Measurements from ENCODE around the gene RAD51B. TPM values are rescaled to one million over a fixed set of nuclear protein-coding genes. Genes with fewer than 3 reads are reported as not detected.

RAD51B gene
- total RNA-seq, 1 experiment from 2014 or later: 7.2 TPM

DNA sequence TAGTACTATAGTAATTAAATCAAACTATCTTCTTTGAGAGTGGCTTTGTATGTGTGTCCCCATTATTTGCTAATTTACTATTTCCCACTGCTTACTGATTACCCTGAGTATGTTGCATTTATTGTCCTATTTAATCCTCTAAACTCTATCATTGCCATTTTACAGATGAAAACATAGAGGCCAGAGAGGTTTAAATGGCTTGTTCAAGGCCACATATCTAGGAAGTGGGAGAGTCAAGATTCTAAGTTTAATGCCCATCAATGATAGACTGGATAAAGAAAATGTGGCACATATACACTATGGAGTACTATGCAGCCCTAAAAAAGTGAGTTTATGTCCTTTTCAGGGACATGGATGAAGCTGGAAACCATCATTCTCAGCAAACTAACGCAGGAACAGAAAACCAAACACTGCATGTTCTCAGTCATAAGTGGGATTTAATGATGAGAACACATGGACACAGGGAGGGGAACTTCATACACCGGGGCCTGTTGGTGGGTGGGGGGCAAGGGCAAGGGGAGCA is 553.6 kb downstream of the RAD51B start:
- DNase-seq: no peak
- Histone ChIP-seq H3K4me3 (no peak overlapping the region), H3K36me3 (no peaks in the 10 kb centered on the region), H3K27me3 (no peaks in the 10 kb centered on the region), H3K9me3 (no peaks in the 10 kb centered on the region)

DNA sequence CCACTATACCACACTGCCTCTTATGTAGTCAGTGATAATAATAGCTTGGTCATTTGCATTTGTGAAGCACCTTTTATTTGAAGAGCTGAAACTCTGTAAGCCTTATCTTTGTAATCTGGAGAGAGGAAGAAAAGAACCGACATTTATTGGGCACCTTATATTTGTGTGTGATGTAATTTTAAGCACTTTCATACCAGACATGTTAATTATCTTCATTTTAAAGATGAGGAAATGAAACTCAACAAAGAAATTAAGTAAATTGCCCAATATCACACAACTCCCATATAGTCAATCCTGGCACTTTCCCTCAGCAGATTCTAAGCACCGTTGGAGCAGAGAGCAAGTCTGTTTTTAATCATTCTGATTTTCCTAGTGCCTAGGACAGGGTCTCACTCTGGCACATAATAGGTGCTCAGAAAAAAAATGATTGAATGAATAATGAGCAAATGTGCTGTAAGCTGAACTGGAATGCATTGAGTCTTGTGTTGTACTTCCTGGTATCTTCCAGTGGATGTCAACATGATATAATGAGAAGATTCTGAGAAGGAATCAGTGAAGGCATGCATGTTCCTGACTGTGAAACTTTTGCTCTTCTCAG is 554.4 kb downstream of the RAD51B start:
- no peak for DNase-seq
- no peak overlapping the region for H3K4me3 ChIP-seq
- no peaks in the 10 kb centered on the region for H3K9me3 ChIP-seq
- no peaks in the 10 kb centered on the region for H3K36me3 ChIP-seq
- H3K27me3 ChIP-seq: no peaks in the 10 kb centered on the region

DNA sequence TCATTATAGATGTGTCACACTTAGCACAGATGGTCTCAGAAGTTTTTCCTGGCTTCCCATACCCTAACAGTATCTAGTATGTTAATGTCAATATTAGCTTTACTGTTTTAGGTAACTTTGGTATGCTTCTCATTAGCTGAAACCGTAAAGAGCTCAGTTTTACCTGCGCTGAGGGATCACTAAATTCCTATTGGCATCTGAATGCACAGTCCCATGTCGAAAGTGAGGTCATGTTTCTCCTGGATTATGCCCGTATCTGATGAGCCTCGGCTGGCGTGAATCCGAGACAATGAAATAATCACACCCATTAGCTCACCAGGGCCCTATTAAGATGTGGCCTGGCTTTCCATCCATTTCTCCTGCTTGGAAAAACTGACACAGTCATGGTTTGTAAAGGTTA is 555.1 kb downstream of the RAD51B start:
- H3K27me3 ChIP-seq: no peaks in the 10 kb centered on the region
- no peak for DNase-seq
- H3K4me3 ChIP-seq: no peak overlapping the region
- H3K9me3 ChIP-seq: no peaks in the 10 kb centered on the region
- H3K36me3 ChIP-seq: no peaks in the 10 kb centered on the region

DNA sequence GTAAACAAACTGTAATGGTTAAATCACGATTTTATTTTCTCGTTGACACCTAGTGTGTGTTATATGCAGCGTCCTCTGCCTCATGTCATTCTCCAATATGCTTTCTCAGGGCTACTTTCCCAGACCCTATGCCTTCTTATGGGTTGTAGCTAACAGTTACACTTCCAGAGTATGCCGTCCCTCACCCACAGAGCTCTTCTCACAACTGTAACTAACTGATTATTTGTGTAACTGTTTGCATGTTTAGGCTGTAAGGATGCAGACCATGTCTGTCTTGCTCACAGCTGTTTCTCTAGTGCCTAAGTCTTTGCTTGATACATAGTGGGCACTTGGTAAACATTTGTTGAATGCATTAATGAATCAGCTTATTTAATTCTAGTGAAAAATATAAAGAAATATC is 555.8 kb downstream of the RAD51B start:
- Histone ChIP-seq H3K9me3 (no peaks in the 10 kb centered on the region), H3K4me3 (no peak overlapping the region), H3K36me3 (no peaks in the 10 kb centered on the region), H3K27me3 (no peaks in the 10 kb centered on the region)
- DNase-seq: no peak

- Histone ChIP-seq H3K36me3 (no peaks in the 10 kb centered on the region), H3K4me3 (no peak overlapping the region), H3K9me3 (no peaks in the 10 kb centered on the region), H3K27me3 (no peaks in the 10 kb centered on the region)
- DNase-seq: peak; percentile 49
These were observed 556.6 kb downstream of the RAD51B start for GRCh38 chr14:68376067-68376779.

GRCh38 chr14:68377006-68377405 is 557.4 kb downstream of the RAD51B start:
- Histone ChIP-seq H3K4me3 (no peak overlapping the region), H3K36me3 (no peaks in the 10 kb centered on the region), H3K27me3 (no peaks in the 10 kb centered on the region), H3K9me3 (no peaks in the 10 kb centered on the region)
- DNase-seq: no peak

- DNase-seq: no peak
- no peaks in the 10 kb centered on the region for H3K27me3 ChIP-seq
- no peak overlapping the region for H3K4me3 ChIP-seq
These were observed 557.9 kb downstream of the RAD51B start for GRCh38 chr14:68377459-68377858.

GRCh38 chr14:68379510-68380328 is 560.1 kb downstream of the RAD51B start:
- Histone ChIP-seq H3K9me3 (no peaks in the 10 kb centered on the region), H3K4me3 (no peak overlapping the region), H3K27me3 (no peaks in the 10 kb centered on the region), H3K36me3 (no peaks in the 10 kb centered on the region)
- DNase-seq: peak; percentile 60

More at GRCh38 chr14:68377459-68377858, 557.9 kb downstream of the RAD51B start:
- no peaks in the 10 kb centered on the region for H3K9me3 ChIP-seq
- no peaks in the 10 kb centered on the region for H3K36me3 ChIP-seq

DNA sequence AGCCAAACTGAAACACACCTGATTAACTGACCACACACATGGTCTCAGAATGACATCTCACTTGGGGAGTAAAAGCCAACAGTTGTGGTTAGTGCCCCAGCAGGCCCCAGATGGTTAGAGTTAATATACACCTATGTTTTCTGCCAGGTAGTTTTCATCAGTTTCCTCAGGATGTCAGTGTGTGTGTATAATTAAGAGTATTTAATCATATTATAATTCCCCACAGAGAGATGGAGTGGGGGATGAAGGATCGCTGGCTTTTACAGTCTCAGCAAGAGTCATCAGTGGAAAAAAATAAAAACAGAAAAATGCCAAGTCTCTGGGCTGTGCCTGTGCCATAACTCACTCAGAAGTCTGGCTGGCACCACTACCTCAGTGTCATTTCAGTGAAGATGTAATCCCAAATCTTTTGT is 560.8 kb downstream of the RAD51B start:
- Histone ChIP-seq H3K27me3 (no peaks in the 10 kb centered on the region), H3K4me3 (no peak overlapping the region)
- peak; percentile 33 for DNase-seq

GRCh38 chr14:68384335-68384734 is 564.8 kb downstream of the RAD51B start:
- DNase-seq: no peak
- H3K4me3 ChIP-seq: no peak overlapping the region
- H3K36me3 ChIP-seq: no peaks in the 10 kb centered on the region
- H3K27me3 ChIP-seq: no peaks in the 10 kb centered on the region
- H3K9me3 ChIP-seq: no peaks in the 10 kb centered on the region

More for the DNA sequence above, 560.8 kb downstream of the RAD51B start:
- H3K9me3 ChIP-seq: no peaks in the 10 kb centered on the region
- H3K36me3 ChIP-seq: no peaks in the 10 kb centered on the region

DNA sequence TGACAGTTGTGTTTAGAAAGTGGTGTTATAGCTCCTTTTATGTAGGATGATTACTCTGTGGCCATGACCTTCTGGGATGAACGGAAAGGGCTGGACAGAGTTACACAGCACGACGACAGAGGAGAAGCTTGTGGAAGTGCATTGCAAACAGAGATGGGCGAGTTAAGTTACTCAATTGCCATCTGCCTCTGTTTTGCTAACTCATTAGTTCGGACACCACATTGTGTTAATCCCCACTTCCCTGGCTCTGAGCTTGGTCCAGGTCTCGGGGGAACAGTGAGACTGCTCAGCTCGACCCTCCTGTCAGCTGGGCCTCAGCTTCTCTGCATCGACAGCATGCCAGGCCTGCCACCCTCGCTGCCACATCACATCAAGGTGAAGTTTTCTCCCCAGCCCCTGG is 565.3 kb downstream of the RAD51B start:
- Histone ChIP-seq H3K27me3 (no peaks in the 10 kb centered on the region), H3K9me3 (no peaks in the 10 kb centered on the region), H3K36me3 (no peaks in the 10 kb centered on the region), H3K4me3 (no peak overlapping the region)
- DNase-seq: no peak

GRCh38 chr14:68386446-68386845 is 566.9 kb downstream of the RAD51B start:
- no peak overlapping the region for H3K4me3 ChIP-seq
- no peak for DNase-seq
- no peaks in the 10 kb centered on the region for H3K9me3 ChIP-seq
- H3K36me3 ChIP-seq: no peaks in the 10 kb centered on the region
- H3K27me3 ChIP-seq: no peaks in the 10 kb centered on the region

GRCh38 chr14:68386950-68387779 is 567.6 kb downstream of the RAD51B start:
- no peaks in the 10 kb centered on the region for H3K27me3 ChIP-seq

GRCh38 chr14:68389943-68390342 is 570.4 kb downstream of the RAD51B start:
- no peak for DNase-seq
- no peak overlapping the region for H3K4me3 ChIP-seq
- no peaks in the 10 kb centered on the region for H3K27me3 ChIP-seq
- no peaks in the 10 kb centered on the region for H3K36me3 ChIP-seq
- no peaks in the 10 kb centered on the region for H3K9me3 ChIP-seq

More at GRCh38 chr14:68386950-68387779, 567.6 kb downstream of the RAD51B start:
- DNase-seq: no peak
- H3K4me3 ChIP-seq: no peak overlapping the region
- no peaks in the 10 kb centered on the region for H3K9me3 ChIP-seq
- H3K36me3 ChIP-seq: no peaks in the 10 kb centered on the region

- H3K27me3 ChIP-seq: no peaks in the 10 kb centered on the region
- DNase-seq: no peak
- no peaks in the 10 kb centered on the region for H3K9me3 ChIP-seq
- no peak overlapping the region for H3K4me3 ChIP-seq
- no peaks in the 10 kb centered on the region for H3K36me3 ChIP-seq
These were observed 571.2 kb downstream of the RAD51B start for GRCh38 chr14:68390741-68391140.

GRCh38 chr14:68391311-68392014 is 571.9 kb downstream of the RAD51B start:
- Histone ChIP-seq H3K9me3 (no peaks in the 10 kb centered on the region), H3K27me3 (no peaks in the 10 kb centered on the region), H3K36me3 (no peaks in the 10 kb centered on the region), H3K4me3 (no peak overlapping the region)
- DNase-seq: peak; percentile 16

All from MG63 (cell line).